ENCODE measurements around the gene RPUSD1. TPM values are rescaled to one million over a fixed set of nuclear protein-coding genes. Genes with fewer than 3 reads are reported as not detected.

The RPUSD1 gene
- polyA plus RNA-seq, 2 of the 4 experiments (the other 2 are of a cell fraction) = 10.6 to 29.3 TPM

DNA sequence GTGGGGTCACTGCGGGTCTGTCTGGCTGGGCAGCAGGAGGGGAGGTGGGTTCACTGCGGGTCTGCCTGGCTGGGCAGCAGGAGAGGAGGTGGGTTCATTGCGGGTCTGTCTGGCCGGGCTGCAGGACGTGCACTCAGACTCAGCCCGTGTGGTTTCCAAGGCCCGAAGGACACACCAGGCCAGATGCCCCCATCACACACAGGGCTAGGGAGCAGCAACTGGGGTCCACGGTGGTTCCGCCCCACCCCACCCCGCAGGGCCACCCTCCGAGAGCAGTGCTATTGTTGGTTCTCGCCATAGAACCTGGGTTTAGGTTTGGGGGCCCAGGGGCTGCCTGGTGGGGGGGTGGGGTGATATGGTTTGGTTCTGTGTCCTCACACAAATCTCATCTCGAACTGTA, 41.5 kb downstream of the RPUSD1 start:
- Histone ChIP-seq H3K4me2 (no peak overlapping the region), H3K27ac (no peak overlapping the region), H3K9me3 (no peaks in the 10 kb centered on the region), H3K4me3 (no peak overlapping the region), H3K4me1 (no peaks in the 10 kb centered on the region)
- FAIRE-seq = no peak
- ChIA-PET CTCF (interaction anchor here (1.0 to 28.0 kb wide), 5 partner anchors 10 to 38 kb away, joined by 3 to 656 read pairs (median 6); partner anchors contain the start of genes ANTKMT, CCDC78, FBXL16 and HAGHL), POLR2A (no interaction called here)
- no peak for TF ChIP-seq HOXB5 (CRISPR knock-in tag; IDR thresholded peaks at IDR 0.05)
- no peak for TF ChIP-seq HOXA7 (CRISPR knock-in tag; IDR thresholded peaks at IDR 0.05)
- no peak for TF ChIP-seq TFCP2L1 (CRISPR knock-in tag; IDR thresholded peaks at IDR 0.05)
- TF ChIP-seq, protein P1, sequence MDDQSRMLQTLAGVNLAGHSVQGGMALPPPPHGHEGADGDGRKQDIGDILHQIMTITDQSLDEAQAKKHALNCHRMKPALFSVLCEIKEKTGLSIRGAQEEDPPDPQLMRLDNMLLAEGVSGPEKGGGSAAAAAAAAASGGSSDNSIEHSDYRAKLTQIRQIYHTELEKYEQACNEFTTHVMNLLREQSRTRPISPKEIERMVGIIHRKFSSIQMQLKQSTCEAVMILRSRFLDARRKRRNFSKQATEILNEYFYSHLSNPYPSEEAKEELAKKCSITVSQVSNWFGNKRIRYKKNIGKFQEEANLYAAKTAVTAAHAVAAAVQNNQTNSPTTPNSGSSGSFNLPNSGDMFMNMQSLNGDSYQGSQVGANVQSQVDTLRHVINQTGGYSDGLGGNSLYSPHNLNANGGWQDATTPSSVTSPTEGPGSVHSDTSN (IDR thresholded peaks at IDR 0.05) = no peak
- TF ChIP-seq MAFK (IDR thresholded peaks at IDR 0.05; ENCODE audit: partially characterized antibody) = no peak
- TF ChIP-seq, protein P2, sequence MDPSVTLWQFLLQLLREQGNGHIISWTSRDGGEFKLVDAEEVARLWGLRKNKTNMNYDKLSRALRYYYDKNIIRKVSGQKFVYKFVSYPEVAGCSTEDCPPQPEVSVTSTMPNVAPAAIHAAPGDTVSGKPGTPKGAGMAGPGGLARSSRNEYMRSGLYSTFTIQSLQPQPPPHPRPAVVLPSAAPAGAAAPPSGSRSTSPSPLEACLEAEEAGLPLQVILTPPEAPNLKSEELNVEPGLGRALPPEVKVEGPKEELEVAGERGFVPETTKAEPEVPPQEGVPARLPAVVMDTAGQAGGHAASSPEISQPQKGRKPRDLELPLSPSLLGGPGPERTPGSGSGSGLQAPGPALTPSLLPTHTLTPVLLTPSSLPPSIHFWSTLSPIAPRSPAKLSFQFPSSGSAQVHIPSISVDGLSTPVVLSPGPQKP (IDR thresholded peaks at IDR 0.05; ENCODE audit: low read depth, low read length) = no peak
- TF ChIP-seq CHD2 (IDR thresholded peaks at IDR 0.05; ENCODE audit: low read length, partially characterized antibody) = no peak
- ATAC-seq = no peak
- 76% methylated on average over 4 of the region's 13 CpGs for WGBS (ENCODE audit: missing lambda C conversion rate)
- DNase-seq (ENCODE audit: low read depth in 1 of 2, low spot score in 1 of 2) = no peak

DNA sequence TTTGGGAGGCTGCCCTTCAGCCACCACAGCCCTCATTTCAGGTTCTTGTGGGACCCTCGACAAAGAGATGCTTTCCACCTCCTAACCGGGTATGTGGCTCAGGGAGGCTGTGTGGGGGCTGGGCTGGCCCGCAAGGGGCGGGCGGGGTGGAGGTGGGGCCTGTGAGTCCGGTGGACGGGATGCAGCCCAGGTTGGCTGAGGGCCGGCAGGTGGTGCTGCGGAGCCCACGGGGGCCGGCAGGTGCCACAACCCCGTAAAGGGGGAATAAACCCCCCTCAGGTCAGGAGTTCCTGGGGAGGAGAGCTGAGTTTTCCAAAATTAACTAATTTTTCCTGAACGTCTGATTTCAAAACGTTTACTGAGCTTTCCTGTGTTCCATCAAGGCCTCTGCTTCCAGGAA, 42.4 kb downstream of the RPUSD1 start:
- CTCF ChIA-PET = interaction anchor here (0.7 to 28.0 kb wide), 15 partner anchors 9 to 90 kb away, joined by 3 to 656 read pairs (median 6); partner anchors contain the start of genes ANTKMT, CCDC78, FBXL16 and HAGHL
- no peak for FAIRE-seq

DNA sequence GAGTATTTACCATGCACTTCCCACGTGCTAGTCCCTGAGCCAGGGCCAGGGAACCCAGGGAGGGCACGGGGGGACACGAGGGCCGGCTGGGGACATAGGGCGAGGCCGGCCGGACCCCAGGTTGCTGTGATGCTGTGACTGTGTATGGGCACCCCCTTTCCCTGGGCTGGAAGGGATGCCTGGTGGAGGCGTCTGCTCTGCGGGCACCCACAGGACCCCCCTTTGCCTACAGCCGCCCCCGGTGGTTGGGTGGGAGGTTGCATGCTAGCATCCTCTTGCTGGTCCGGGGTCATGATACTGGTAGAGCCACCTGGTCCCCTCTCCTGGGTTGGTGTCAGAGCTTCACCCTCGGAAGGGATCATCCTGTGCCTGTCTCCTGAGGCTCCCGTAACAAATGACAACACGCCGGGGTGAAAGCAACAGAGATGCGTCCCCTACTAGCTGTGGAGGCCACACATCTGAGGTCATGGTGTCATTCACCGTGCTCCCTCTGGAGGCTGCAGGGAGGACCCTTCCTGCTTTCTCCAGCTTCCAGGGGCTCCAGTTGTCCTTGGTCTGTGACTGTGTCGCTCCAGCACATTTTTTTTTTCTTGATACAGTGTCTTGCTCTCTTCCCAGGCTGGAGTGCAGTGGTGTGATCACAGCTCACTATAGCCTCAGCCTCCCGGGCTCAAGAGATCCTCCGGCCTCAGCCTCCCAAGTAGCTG, 44.2 kb downstream of the RPUSD1 start:
- ChIA-PET CTCF (interaction anchor here (0.9 to 28.0 kb wide), 7 partner anchors 8 to 39 kb away, joined by 3 to 656 read pairs (median 10); partner anchors contain the start of genes ANTKMT, CCDC78, FBXL16 and HAGHL), POLR2A (no interaction called here)
- Histone ChIP-seq H3K4me3 (no peak overlapping the region), H3K4me1 (peaks cover 6% of the 10 kb centered on the region; the same call in 2 of the 3 replicates), H3K4me2 (no peak overlapping the region), H3K27ac (no peak overlapping the region), H3K9me3 (no peaks in the 10 kb centered on the region)
- FAIRE-seq (no peak), DNase-seq (ENCODE audit: low read depth in 1 of 2, low spot score in 1 of 2) (no peak), ATAC-seq (0 out of 6 replicates have a peak, but pooled peaks of 1 of the 2 experiments have one; percentile 15)
- WGBS (ENCODE audit: missing lambda C conversion rate) = 76% methylated on average over 18 of the region's 21 CpGs
- TF ChIP-seq CBX8 (IDR thresholded peaks at IDR 0.05) = no peak
- TF ChIP-seq MYC (IDR thresholded peaks at IDR 0.05; ENCODE audit: borderline replicate concordance, low read length) = no peak
- TF ChIP-seq, protein P3, sequence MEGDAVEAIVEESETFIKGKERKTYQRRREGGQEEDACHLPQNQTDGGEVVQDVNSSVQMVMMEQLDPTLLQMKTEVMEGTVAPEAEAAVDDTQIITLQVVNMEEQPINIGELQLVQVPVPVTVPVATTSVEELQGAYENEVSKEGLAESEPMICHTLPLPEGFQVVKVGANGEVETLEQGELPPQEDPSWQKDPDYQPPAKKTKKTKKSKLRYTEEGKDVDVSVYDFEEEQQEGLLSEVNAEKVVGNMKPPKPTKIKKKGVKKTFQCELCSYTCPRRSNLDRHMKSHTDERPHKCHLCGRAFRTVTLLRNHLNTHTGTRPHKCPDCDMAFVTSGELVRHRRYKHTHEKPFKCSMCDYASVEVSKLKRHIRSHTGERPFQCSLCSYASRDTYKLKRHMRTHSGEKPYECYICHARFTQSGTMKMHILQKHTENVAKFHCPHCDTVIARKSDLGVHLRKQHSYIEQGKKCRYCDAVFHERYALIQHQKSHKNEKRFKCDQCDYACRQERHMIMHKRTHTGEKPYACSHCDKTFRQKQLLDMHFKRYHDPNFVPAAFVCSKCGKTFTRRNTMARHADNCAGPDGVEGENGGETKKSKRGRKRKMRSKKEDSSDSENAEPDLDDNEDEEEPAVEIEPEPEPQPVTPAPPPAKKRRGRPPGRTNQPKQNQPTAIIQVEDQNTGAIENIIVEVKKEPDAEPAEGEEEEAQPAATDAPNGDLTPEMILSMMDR (IDR thresholded peaks at IDR 0.05) = no peak
- no peak for TF ChIP-seq HEYL (CRISPR knock-in tag; IDR thresholded peaks at IDR 0.05)
- no peak for TF ChIP-seq TP53 (CRISPR knock-in tag; IDR thresholded peaks at IDR 0.05)
- TF ChIP-seq EP300 (IDR thresholded peaks at IDR 0.05) = no peak
- TF ChIP-seq HDAC2 (IDR thresholded peaks at IDR 0.05) = no peak
- no peak for TF ChIP-seq HOXA7 (CRISPR knock-in tag; IDR thresholded peaks at IDR 0.05)
- TF ChIP-seq SREBF2 (IDR thresholded peaks at IDR 0.05) = no peak
- TF ChIP-seq FOSB (CRISPR knock-in tag; IDR thresholded peaks at IDR 0.05) = no peak
- TF ChIP-seq RAD21 (conservative IDR thresholded peaks at IDR 0.05 in 1 of 2, IDR thresholded peaks at IDR 0.05 in 1 of 2) = no peak
- TF ChIP-seq BHLHE40 (IDR thresholded peaks at IDR 0.05; ENCODE audit: low read depth, low read length) = no peak

More for the DNA sequence above, 42.4 kb downstream of the RPUSD1 start:
- Histone ChIP-seq H3K9me3 (no peaks in the 10 kb centered on the region), H3K4me3 (no peak overlapping the region), H3K4me2 (peak overlapping the region; percentile 8; the same call in 1 of the 3 replicates), H3K4me1 (no peaks in the 10 kb centered on the region), H3K27ac (no peak overlapping the region; a peak in 1 of 6 replicates)
- peak in 1 of 2 experiments; percentile 63 for DNase-seq (ENCODE audit: low read depth in 1 of 2, low spot score in 1 of 2)
- POLR2A ChIA-PET = no interaction called here
- 2% methylated on average over 6 of the region's 14 CpGs for WGBS (ENCODE audit: missing lambda C conversion rate)
- TF ChIP-seq ZSCAN20 (CRISPR knock-in tag; IDR thresholded peaks at IDR 0.05) = no peak
- no peak for TF ChIP-seq ZFP36 (IDR thresholded peaks at IDR 0.05; ENCODE audit: borderline replicate concordance, partially characterized antibody)
- peak; percentile 34 to 50; a peak in 4 of 5 replicates for TF ChIP-seq RAD21 (conservative IDR thresholded peaks at IDR 0.05 in 1 of 2, IDR thresholded peaks at IDR 0.05 in 1 of 2)
- TF ChIP-seq FOXS1 (CRISPR knock-in tag; IDR thresholded peaks at IDR 0.05) = no peak
- TF ChIP-seq, protein P4, sequence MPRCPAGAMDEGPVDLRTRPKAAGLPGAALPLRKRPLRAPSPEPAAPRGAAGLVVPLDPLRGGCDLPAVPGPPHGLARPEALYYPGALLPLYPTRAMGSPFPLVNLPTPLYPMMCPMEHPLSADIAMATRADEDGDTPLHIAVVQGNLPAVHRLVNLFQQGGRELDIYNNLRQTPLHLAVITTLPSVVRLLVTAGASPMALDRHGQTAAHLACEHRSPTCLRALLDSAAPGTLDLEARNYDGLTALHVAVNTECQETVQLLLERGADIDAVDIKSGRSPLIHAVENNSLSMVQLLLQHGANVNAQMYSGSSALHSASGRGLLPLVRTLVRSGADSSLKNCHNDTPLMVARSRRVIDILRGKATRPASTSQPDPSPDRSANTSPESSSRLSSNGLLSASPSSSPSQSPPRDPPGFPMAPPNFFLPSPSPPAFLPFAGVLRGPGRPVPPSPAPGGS (IDR thresholded peaks at IDR 0.05) = no peak
- TF ChIP-seq RARB (CRISPR knock-in tag; IDR thresholded peaks at IDR 0.05) = no peak
- peak; percentile 73 for TF ChIP-seq SMC3 (IDR thresholded peaks at IDR 0.05)
- no peak for TF ChIP-seq CHD4 (IDR thresholded peaks at IDR 0.05; ENCODE audit: borderline replicate concordance)
- TF ChIP-seq, protein P3 (IDR thresholded peaks at IDR 0.05) = peak; percentile 60
- ATAC-seq = peak; percentile 73
